A549 (cell line): ENCODE measurements around the gene PLET1. TPM values are rescaled to one million over a fixed set of nuclear protein-coding genes. Genes with fewer than 3 reads are reported as not detected.

Experiments
- ATAC-seq, 2 experiments: fragments of 200-7000 bp in 1 of 2; fragments of >200 bp in 1 of 2; cut with Nextera tagmentation in 1 of 2; cut with Tn5 transposase in 1 of 2; 3 replicates each; pipeline versions ENCODE4 v1.8.0 to v1.9.1; 2018 to 2020; ENCODE audit warnings: mild to moderate bottlenecking in 1 of 2, moderate library complexity in 1 of 2
- CTCF ChIA-PET: fragments of 300-600 bp; sonication (Branson Sonifier 250); formaldehyde crosslinking; extraction: SDS; loops from one replicate; lab custom pipeline; 2021; ENCODE audit warnings: antibody characterized with exemption, inconsistent platforms; lab: Yijun Ruan, JAX
- POLR2A ChIA-PET: fragments of 350-600 bp; formaldehyde crosslinking; extraction: SDS; loops from one replicate; lab custom pipeline; 2021; ENCODE audit warnings: antibody characterized with exemption, inconsistent platforms; lab: Yijun Ruan, JAX
- DNase-seq, 2 experiments: peaks; one replicate each; pipeline versions ENCODE4 v3.0.0 to v3.0.0-alpha.2; 2011 to 2016; ENCODE audit warnings: low read depth in 1 of 2, low spot score in 1 of 2
- FAIRE-seq: peaks from 2 replicates; lab custom pipeline; 2011; peaks lifted over from hg19 to GRCh38; lab: Jason Lieb, UNC
- H3K27ac ChIP-seq, 2 experiments: fragments of >200 bp; sonication (Bioruptor Twin); formaldehyde crosslinking; 3 replicates each; pipeline ENCODE4 v1.5.1; 2016 to 2017
- H3K4me1 ChIP-seq: fragments of >200 bp; sonication (Bioruptor Twin); formaldehyde crosslinking; 3 replicates; pipeline ENCODE4 v1.6.1; 2016
- H3K4me2 ChIP-seq: fragments of >200 bp; sonication (Bioruptor Twin); formaldehyde crosslinking; 3 replicates; pipeline ENCODE4 v1.6.1; 2016
- H3K4me3 ChIP-seq: fragments of >200 bp; sonication (Bioruptor Twin); formaldehyde crosslinking; 3 replicates; pipeline ENCODE4 v1.5.1; 2016
- H3K9me3 ChIP-seq: fragments of >200 bp; sonication (Bioruptor Twin); formaldehyde crosslinking; 3 replicates; pipeline ENCODE4 v1.6.1; 2016
- BCL3 ChIP-seq: fragments of >200 bp; sonication (Bioruptor Twin); formaldehyde crosslinking; IDR thresholded peaks from 3 replicates; pipeline ENCODE4 v1.6.1; 2016
- BHLHE40 ChIP-seq: IDR thresholded peaks from 2 replicates; pipeline ENCODE4 v1.6.1; 2012; ENCODE audit warnings: low read depth, low read length, inconsistent platforms
- CEBPB ChIP-seq, 2 experiments: fragments of >200 bp in 1 of 2; sonication (Bioruptor Twin) in 1 of 2; formaldehyde crosslinking in 1 of 2; IDR thresholded peaks; 2 replicates each; pipeline ENCODE4 v1.6.1; 2012 to 2016
- CHD2 ChIP-seq: fragments of 150-350 bp; IDR thresholded peaks from 2 replicates; pipeline ENCODE4 v1.6.1; 2014; ENCODE audit warnings: low read length; ENCODE audit not compliant: partially characterized antibody
- CHD4 ChIP-seq: fragments of 200-600 bp; sonication (generic); IDR thresholded peaks from 2 replicates; pipeline ENCODE4 v1.6.1; 2016; ENCODE audit warnings: antibody characterized with exemption, mild to moderate bottlenecking, borderline replicate concordance
- CTCF ChIP-seq: fragments of >200 bp; sonication (Bioruptor Twin); formaldehyde crosslinking; IDR thresholded peaks from 3 replicates; pipeline ENCODE4 v1.5.1; 2016
- ELK1 ChIP-seq: fragments of 150-350 bp; IDR thresholded peaks from 2 replicates; pipeline ENCODE4 v1.6.1; 2014; ENCODE audit warnings: low read depth, mild to moderate bottlenecking, low read length
- EP300 ChIP-seq, 2 experiments: fragments of >200 bp; sonication (Bioruptor Twin); formaldehyde crosslinking; IDR thresholded peaks; 2 replicates in 1 of 2; 3 replicates in 1 of 2; pipeline ENCODE4 v1.6.1; 2016 to 2017
- FOSB ChIP-seq: fragments of 250-450 bp; sonication (Bioruptor Pico); IDR thresholded peaks from 2 replicates; pipeline ENCODE4 v1.5.0; 2020; ENCODE audit warnings: mild to moderate bottlenecking, moderate library complexity
- HES2 ChIP-seq: fragments of >200 bp; sonication (Bioruptor Twin); formaldehyde crosslinking; IDR thresholded peaks from 2 replicates; pipeline ENCODE4 v1.6.1; 2016
- HMGXB4 ChIP-seq: fragments of 250-450 bp; sonication (Bioruptor Pico); IDR thresholded peaks from 2 replicates; pipeline ENCODE4 v1.5.0; 2021; ENCODE audit warnings: mild to moderate bottlenecking, moderate library complexity, borderline replicate concordance
- JUN ChIP-seq, 2 experiments: fragments of >200 bp; sonication (Bioruptor Twin); formaldehyde crosslinking; IDR thresholded peaks; 2 replicates in 1 of 2; 3 replicates in 1 of 2; pipeline ENCODE4 v1.6.1; 2016 to 2017
- KDM5A ChIP-seq: fragments of 200-600 bp; sonication (generic); IDR thresholded peaks from 2 replicates; pipeline ENCODE4 v1.6.1; 2016; ENCODE audit warnings: antibody characterized with exemption, mild to moderate bottlenecking
- MAZ ChIP-seq: fragments of 150-350 bp; IDR thresholded peaks from 2 replicates; pipeline ENCODE4 v1.6.1; 2014; ENCODE audit warnings: antibody characterized with exemption, low read depth, low read length, borderline replicate concordance
- PBX3 ChIP-seq: IDR thresholded peaks from 2 replicates; pipeline ENCODE4 v1.6.1; 2012
- POLR2AphosphoS2 ChIP-seq: conservative IDR thresholded peaks from 2 replicates; pipeline ENCODE4 v1.6.1; 2012; ENCODE audit warnings: low read length, improper control_type of control experiment, inconsistent platforms
- RNF2 ChIP-seq: fragments of 200-600 bp; sonication (generic); IDR thresholded peaks from 2 replicates; pipeline ENCODE4 v1.6.1; 2016; ENCODE audit warnings: low read depth, mild to moderate bottlenecking, antibody characterized with exemption, moderate library complexity, borderline replicate concordance
- SREBF2 ChIP-seq: fragments of 450-650 bp; IDR thresholded peaks from 2 replicates; pipeline ENCODE4 v1.6.1; 2014; ENCODE audit warnings: mild to moderate bottlenecking, moderate library complexity
- TFCP2L1 ChIP-seq: fragments of 250-450 bp; sonication (Bioruptor Pico); IDR thresholded peaks from 2 replicates; pipeline ENCODE4 v1.5.0; 2021; ENCODE audit warnings: mild to moderate bottlenecking
- ZC3H11A ChIP-seq: fragments of 450-650 bp; IDR thresholded peaks from 2 replicates; pipeline ENCODE4 v1.6.1; 2014; ENCODE audit warnings: antibody characterized with exemption, mild to moderate bottlenecking
- ZFP36 ChIP-seq: fragments of 450-650 bp; IDR thresholded peaks from 2 replicates; pipeline ENCODE4 v1.6.1; 2014; ENCODE audit warnings: borderline replicate concordance; ENCODE audit not compliant: partially characterized antibody
- ZSCAN20 ChIP-seq: fragments of 250-450 bp; sonication (Bioruptor Pico); IDR thresholded peaks from 2 replicates; pipeline ENCODE4 v1.8.0; 2022; ENCODE audit warnings: mild to moderate bottlenecking, moderate library complexity
- WGBS: methylation state at CpG from one replicate; pipeline ENCODE4 v1.1.6; 2017; ENCODE audit errors: missing lambda C conversion rate; 5-methylcytosine and 5-hydroxymethylcytosine counted together
- polyA plus RNA-seq, 4 experiments: library from polyadenylated mRNA; depleted of rRNA in 3 of 4; stranded (reverse); fragments of >200 nt; fragmentation: RNase III in 1 of 4; extraction: RNeasy Plus Mini Kit Qiagen cat#74134 plus additional on column Dnase treatment in 1 of 4; gene quantifications; 2 replicates in 3 of 4; 3 replicates in 1 of 4; pipeline ENCODE4 v1.2.3, GENCODE V29; 2011 to 2017

The PLET1 gene
- polyA plus RNA-seq, 2 of the 4 experiments (the other 2 are of a cell fraction): not detected

GRCh38 chr11:112271242-112271641, 10.6 kb upstream of the PLET1 start:
- no peak for ATAC-seq
- CTCF ChIA-PET: interaction anchor here (0.6 to 4.6 kb wide), 4 partner anchors 9 to 970 kb away, joined by 3 to 38 read pairs (median 11); no protein-coding TSS in a partner anchor
- Histone ChIP-seq H3K4me1 (no peaks in the 10 kb centered on the region), H3K4me2 (no peak overlapping the region), H3K27ac (no peak overlapping the region), H3K4me3 (no peak overlapping the region), H3K9me3 (no peaks in the 10 kb centered on the region)
- POLR2A ChIA-PET: no interaction called here
- TF ChIP-seq CHD2 (no peak), ZC3H11A (no peak), CHD4 (no peak), ELK1 (no peak), SREBF2 (no peak), HMGXB4 (CRISPR knock-in tag) (no peak), BHLHE40 (no peak), ZSCAN20 (no peak), CTCF (no peak), MAZ (no peak), RNF2 (no peak), CEBPB (IDR thresholded peaks at IDR 0.05) (no peak), KDM5A (no peak), FOSB (CRISPR knock-in tag) (no peak), JUN (IDR thresholded peaks at IDR 0.05) (no peak), TFCP2L1 (no peak), POLR2AphosphoS2 (no peak), HES2 (no peak), ZFP36 (no peak), BCL3 (no peak)
- DNase-seq: no peak
- WGBS: 89% methylated on average over 4 of the region's 4 CpGs
- FAIRE-seq: no peak

GRCh38 chr11:112270551-112271180, 10.0 kb upstream of the PLET1 start:
- ATAC-seq (no peak), DNase-seq (no peak), FAIRE-seq (no peak)
- H3K9me3 ChIP-seq: no peaks in the 10 kb centered on the region
- H3K4me1 ChIP-seq: no peaks in the 10 kb centered on the region
- no peak overlapping the region for H3K4me2 ChIP-seq
- ChIA-PET POLR2A (no interaction called here), CTCF (interaction anchor here (3.5 to 4.6 kb wide), 2 partner anchors 10 to 51 kb away, joined by 19 to 38 read pairs; no protein-coding TSS in a partner anchor)
- no peak overlapping the region for H3K4me3 ChIP-seq
- no peak overlapping the region for H3K27ac ChIP-seq
- 55% methylated on average over 12 of the region's 12 CpGs for WGBS
- TF ChIP-seq PBX3 (no peak), ZSCAN20 (no peak), EP300 (IDR thresholded peaks at IDR 0.05) (no peak)
